GM10248 (cell line): ENCODE results near the gene PSMG2.

Experiments used
- CTCF ChIA-PET: fragments of 300-600 bp; sonication (Branson Sonifier 250); formaldehyde crosslinking; extraction: SDS; loops from one replicate; lab custom pipeline; 2021; ENCODE audit warnings: antibody characterized with exemption; lab: Yijun Ruan, JAX
- POLR2A ChIA-PET: fragments of 350-650 bp; sonication (Branson Sonifier 250); formaldehyde crosslinking; extraction: SDS; loops from one replicate; lab custom pipeline; 2020; ENCODE audit warnings: antibody characterized with exemption; lab: Yijun Ruan, JAX
- DNase-seq: peaks from one replicate; pipeline ENCODE4 v3.0.0; 2012; ENCODE audit errors: extremely low spot score
- TF ChIP-seq, protein P1 (sequence below): IDR thresholded peaks from 2 replicates; pipeline ENCODE4 v1.5.1; 2012; ENCODE audit warnings: mild to moderate bottlenecking, low read depth; ENCODE audit errors: extremely low read depth, missing control alignments, control extremely low read depth

PSMG2 gene, protein sequence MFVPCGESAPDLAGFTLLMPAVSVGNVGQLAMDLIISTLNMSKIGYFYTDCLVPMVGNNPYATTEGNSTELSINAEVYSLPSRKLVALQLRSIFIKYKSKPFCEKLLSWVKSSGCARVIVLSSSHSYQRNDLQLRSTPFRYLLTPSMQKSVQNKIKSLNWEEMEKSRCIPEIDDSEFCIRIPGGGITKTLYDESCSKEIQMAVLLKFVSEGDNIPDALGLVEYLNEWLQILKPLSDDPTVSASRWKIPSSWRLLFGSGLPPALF

DNA sequence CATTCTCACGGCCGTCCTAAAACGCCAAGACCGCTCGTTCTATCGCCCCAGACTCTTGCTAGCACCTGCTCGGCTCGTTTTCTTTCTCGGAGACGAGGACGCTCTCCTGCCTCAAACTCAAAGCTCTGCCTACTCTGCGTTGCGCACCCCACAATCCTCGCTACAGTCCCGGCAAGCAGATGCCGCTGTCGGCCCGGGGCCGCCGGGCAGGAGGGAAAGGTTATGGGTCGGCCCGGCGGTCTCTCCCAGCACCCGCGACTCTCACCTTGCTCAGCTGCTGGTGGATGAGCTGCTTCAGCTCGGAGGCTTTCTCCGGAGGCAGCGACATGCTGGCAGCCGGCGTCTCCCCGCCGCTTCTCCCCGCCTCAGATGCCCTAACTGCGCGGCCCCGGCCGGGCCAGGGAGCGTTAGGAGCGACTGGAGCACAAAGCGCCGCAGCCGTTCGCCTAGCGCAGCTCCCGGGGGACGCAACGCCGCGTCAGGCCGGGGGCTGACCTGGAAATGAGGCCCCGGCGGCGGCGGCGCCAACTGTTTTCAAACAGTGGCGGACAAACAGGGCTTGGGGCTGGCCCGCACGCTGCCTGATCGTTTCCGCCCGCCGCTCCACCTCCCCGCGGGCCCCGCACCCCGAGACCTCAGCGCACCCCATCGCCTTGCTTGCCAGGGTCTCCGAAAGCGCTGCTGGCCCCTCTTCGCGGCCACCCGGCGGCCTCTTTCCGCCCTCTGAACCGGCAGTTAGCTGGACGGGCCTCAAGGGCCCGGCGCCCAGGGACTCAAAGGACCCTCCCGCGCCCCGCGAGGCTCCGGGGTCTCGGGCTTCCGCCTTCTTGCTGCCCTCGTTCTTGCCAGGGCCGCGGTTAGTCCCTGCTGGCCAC is at the start of gene PSMG2, which contains the start of gene CEP76:
TSS of gene PSMG2 (plus strand) at position 822 of the 875 bp plus-strand sequence. CDS start 66 bp downstream, outside the sequence.
TSS of gene CEP76 (minus strand) at position 503 of the 875 bp plus-strand sequence. CDS start at position 328, 175 bp downstream.
- TF ChIP-seq, protein P1, sequence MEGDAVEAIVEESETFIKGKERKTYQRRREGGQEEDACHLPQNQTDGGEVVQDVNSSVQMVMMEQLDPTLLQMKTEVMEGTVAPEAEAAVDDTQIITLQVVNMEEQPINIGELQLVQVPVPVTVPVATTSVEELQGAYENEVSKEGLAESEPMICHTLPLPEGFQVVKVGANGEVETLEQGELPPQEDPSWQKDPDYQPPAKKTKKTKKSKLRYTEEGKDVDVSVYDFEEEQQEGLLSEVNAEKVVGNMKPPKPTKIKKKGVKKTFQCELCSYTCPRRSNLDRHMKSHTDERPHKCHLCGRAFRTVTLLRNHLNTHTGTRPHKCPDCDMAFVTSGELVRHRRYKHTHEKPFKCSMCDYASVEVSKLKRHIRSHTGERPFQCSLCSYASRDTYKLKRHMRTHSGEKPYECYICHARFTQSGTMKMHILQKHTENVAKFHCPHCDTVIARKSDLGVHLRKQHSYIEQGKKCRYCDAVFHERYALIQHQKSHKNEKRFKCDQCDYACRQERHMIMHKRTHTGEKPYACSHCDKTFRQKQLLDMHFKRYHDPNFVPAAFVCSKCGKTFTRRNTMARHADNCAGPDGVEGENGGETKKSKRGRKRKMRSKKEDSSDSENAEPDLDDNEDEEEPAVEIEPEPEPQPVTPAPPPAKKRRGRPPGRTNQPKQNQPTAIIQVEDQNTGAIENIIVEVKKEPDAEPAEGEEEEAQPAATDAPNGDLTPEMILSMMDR, result no peak
- ChIA-PET CTCF (interaction anchor here (1.4 to 1.5 kb wide), 2 partner anchors 10 to 310 kb away, joined by 3 to 4 read pairs; no protein-coding TSS in a partner anchor), POLR2A (interaction anchor here (0.5 to 1.0 kb wide), 2 partner anchors 17 to 312 kb away, joined by 3 to 4 read pairs; no protein-coding TSS in a partner anchor)
- peak; percentile 95 for DNase-seq

DNA sequence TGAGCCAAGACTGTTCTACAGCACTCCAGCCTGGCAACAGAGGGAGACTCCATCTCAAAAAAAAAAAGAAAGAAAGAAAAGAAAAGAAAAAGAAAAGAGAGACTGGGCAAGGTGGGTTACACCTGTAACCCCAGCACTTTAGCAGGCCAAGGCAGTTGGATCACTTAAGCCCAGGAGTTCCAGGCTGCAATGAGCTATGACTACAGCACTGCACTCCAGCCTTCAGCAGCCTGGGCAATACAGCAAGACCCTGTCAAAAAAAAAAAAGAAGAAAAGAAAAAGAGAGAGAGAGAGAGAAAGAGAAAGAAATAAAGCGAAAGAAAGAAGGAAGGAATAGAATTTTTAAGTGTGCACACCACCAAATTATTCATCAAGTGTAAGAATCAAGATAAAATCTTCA is 47.9 kb upstream of the PSMG2 start:
- CTCF ChIA-PET, result interaction anchor here (1.5 kb wide), 1 partner anchor 18 kb away, joined by 4 read pairs; no protein-coding TSS in a partner anchor
- TF ChIP-seq, protein P1, result no peak
- no peak for DNase-seq
- POLR2A ChIA-PET, result no interaction called here

DNA sequence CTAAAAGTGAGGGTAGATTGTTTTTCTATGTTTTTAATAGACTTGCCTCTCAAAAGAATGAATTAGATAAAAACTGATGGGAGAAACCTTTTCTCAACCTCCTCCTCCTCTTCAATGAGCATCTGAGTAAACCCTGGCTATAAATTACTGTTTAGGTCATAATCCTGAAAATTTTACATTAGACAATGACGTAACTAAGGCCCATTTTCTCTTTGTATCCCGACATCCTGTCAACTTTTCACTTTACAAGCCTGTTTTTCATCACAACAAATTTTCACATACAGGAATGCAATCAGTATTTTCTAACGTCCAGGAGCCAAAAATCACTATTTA is 46.3 kb upstream of the PSMG2 start:
- TF ChIP-seq, protein P1, result no peak
- CTCF ChIA-PET, result interaction anchor here (11.5 kb wide), 1 partner anchor 264 kb away, joined by 121 read pairs; no protein-coding TSS in a partner anchor
- POLR2A ChIA-PET, result no interaction called here
- DNase-seq, result no peak

DNA sequence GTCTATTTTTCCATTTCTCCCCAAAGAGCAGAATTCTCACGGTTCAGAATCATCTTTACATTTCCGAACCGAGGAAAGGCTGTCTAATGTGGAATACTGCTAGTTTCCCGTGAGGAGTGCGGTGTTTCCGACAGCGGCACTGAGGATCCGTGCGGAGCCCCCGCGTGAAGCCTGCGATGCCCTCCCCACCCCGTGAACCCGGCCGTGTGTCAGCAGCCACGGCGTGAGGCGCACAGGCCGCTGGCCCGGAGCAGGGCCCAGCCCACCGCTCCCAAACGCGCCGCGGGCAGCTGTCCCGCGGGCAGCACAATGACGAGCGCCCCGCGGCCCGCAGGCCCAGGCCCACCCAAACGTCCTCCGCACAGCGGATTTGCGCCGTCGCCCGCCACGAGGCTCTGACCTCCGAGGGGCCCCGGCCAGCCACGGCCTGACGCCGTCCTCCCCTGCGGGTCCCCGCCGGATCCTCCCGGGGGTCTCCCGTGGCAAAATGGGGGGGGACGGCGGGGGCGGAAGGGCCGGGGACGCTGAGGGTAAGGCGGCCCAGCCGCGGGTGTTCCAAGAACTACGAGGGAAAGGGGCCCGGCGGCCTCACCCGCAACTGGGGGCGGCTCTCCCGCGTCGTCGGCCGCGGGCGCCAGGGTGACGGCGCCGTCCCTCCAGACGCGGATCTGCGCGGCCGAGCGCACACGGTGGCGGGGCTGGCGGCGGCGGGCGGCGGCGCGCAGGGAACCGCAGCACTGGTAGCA is 45.7 kb upstream of the PSMG2 start:
- CTCF ChIA-PET, result interaction anchor here (11.5 kb wide), 1 partner anchor 264 kb away, joined by 121 read pairs; no protein-coding TSS in a partner anchor
- TF ChIP-seq, protein P1, result no peak
- DNase-seq, result peak; percentile 46
- POLR2A ChIA-PET, result no interaction called here

DNA sequence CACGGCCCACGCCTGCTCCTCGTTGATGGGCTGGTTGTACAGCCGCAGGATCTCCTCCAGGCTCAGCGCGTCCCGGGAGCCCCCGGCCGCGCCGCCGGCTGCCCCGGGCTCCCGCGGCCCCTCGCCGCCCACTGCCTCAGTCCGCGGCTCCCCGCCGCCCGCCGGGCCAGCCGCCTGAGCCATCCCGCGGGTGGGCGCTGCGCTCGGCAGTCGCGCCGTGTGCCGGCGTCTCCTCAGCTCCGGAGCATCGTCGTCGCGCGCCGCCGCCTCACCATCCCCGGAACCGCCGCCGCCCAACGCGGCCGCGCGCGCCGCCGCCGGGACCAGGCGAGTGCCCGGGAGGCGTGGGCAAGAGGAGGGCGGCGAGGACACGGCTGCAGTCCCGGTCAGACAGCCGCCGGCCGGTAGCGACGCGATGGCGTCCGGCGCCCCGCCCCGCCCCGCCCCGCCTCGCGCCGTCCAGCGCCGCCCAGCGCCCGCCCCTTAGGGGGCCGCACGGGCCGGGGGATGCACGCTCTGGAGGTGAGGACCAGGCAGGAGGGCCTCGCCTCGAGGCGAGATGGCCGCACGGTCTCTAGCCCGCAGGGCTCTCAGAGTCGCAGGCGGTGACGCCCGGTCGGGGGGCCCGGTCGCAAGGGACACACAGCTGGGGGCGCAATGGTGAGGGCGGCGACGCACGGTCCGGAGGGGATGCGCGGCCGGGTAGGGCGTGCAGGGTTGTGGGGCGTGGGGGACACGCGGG is 45.0 kb upstream of the PSMG2 start, which contains the start of gene SPIRE1:
TSS of gene SPIRE1 (minus strand) at position 424 of the 742 bp plus-strand sequence. CDS start at position 183, 241 bp downstream.
- ChIA-PET CTCF (interaction anchor here (1.5 to 11.5 kb wide), 3 partner anchors 14 to 280 kb away, joined by 7 to 121 read pairs (median 8); partner anchors contain the start of gene AFG3L2), POLR2A (no interaction called here)
- TF ChIP-seq, protein P1, result no peak
- peak; percentile 78 for DNase-seq
